Natural killer cell (primary cell): ENCODE data around the gene MLKL. TPM values are rescaled to one million over a fixed set of nuclear protein-coding genes. Genes with fewer than 3 reads are reported as not detected.

Experiments
- ATAC-seq, 3 donors: fragments of 150-1000 bp in 2 of 3; fragments of 200-7000 bp in 1 of 3; cut with Tn5 transposase; 1 replicate in 1 of 3; 2 replicates in 2 of 3; pipeline ENCODE4 v1.10.0; 2021; ENCODE audit warnings: mild to moderate bottlenecking in 2 of 3, moderate library complexity in 2 of 3
- DNase-seq, 2 donors: peaks; one replicate each; pipeline versions ENCODE4 v3.0.0 to v3.0.0-alpha.2; 2013 to 2021; ENCODE audit warnings: mixed read lengths in 1 of 2
- H3K27ac ChIP-seq: one replicate; pipeline ENCODE4 v1.5.1; 2013; ENCODE audit warnings: mild to moderate bottlenecking, low read length
- H3K27me3 ChIP-seq: one replicate; pipeline ENCODE4 v1.6.1; 2013; ENCODE audit warnings: low read length; ENCODE audit not compliant: control insufficient read depth, insufficient read depth
- H3K36me3 ChIP-seq: one replicate; pipeline ENCODE4 v1.6.1; 2013; ENCODE audit warnings: low read length; ENCODE audit not compliant: control insufficient read depth, insufficient read depth
- H3K4me1 ChIP-seq: one replicate; pipeline ENCODE4 v1.6.1; 2013; ENCODE audit warnings: low read length; ENCODE audit not compliant: control insufficient read depth, insufficient read depth
- H3K4me3 ChIP-seq: one replicate; pipeline ENCODE4 v1.5.1; 2013; ENCODE audit warnings: low read length
- H3K9me3 ChIP-seq: one replicate; pipeline ENCODE4 v1.6.1; 2013; ENCODE audit warnings: low read length; ENCODE audit not compliant: control insufficient read depth, insufficient read depth
- H3K27ac Mint-ChIP-seq, 2 donors: one replicate each; pipeline ENCODE4 v1.8.0; 2022; ENCODE audit warnings: mild to moderate bottlenecking in 2 of 2, mixed read lengths in 2 of 2, moderate library complexity in 1 of 2
- H3K27me3 Mint-ChIP-seq, 2 donors: one replicate each; pipeline ENCODE4 v1.8.0; 2022; ENCODE audit warnings: low read depth in 2 of 2, mixed read lengths in 2 of 2
- H3K36me3 Mint-ChIP-seq: one replicate; pipeline ENCODE4 v1.8.0; 2022; ENCODE audit warnings: mixed read lengths
- H3K4me1 Mint-ChIP-seq, 2 donors: one replicate each; pipeline ENCODE4 v1.8.0; 2022; ENCODE audit warnings: mixed read lengths in 2 of 2
- H3K4me3 Mint-ChIP-seq: one replicate; pipeline ENCODE4 v1.8.0; 2022; ENCODE audit warnings: mild to moderate bottlenecking, moderate library complexity, mixed read lengths
- H3K9me3 Mint-ChIP-seq, 2 donors: one replicate each; pipeline ENCODE4 v1.8.0; 2022; ENCODE audit warnings: mixed read lengths in 2 of 2
- CTCF ChIP-seq: fragments of 200-600 bp; IDR thresholded peaks from one replicate; pipeline ENCODE4 v1.8.0; 2022; ENCODE audit warnings: antibody characterized with exemption
- WGBS: methylation state at CpG from one replicate; pipeline ENCODE4 v1.1.7; 2013; ENCODE audit warnings: missing lambda C conversion rate; ENCODE audit not compliant: insufficient coverage; 5-methylcytosine and 5-hydroxymethylcytosine counted together
- intact Hi-C: fragments of 100-400 bp; cut with micrococcal nuclease; formaldehyde crosslinking; loops from one replicate; pipeline ENCODE4 v1.14.2; 2022
- total RNA-seq, 4 donors: library from RNA; stranded (reverse); fragments of 120-200 nt in 1 of 4; gene quantifications; one replicate each; pipeline versions ENCODE4 v1.2.3 to v1.2.4, GENCODE V29; 2013 to 2022

MLKL gene
- total RNA-seq, 3 donors from 2014 or later (not counting 1 experiment from before 2014, with no cell fraction given), result 39.8 to 57.5 (median 52.1) TPM

DNA sequence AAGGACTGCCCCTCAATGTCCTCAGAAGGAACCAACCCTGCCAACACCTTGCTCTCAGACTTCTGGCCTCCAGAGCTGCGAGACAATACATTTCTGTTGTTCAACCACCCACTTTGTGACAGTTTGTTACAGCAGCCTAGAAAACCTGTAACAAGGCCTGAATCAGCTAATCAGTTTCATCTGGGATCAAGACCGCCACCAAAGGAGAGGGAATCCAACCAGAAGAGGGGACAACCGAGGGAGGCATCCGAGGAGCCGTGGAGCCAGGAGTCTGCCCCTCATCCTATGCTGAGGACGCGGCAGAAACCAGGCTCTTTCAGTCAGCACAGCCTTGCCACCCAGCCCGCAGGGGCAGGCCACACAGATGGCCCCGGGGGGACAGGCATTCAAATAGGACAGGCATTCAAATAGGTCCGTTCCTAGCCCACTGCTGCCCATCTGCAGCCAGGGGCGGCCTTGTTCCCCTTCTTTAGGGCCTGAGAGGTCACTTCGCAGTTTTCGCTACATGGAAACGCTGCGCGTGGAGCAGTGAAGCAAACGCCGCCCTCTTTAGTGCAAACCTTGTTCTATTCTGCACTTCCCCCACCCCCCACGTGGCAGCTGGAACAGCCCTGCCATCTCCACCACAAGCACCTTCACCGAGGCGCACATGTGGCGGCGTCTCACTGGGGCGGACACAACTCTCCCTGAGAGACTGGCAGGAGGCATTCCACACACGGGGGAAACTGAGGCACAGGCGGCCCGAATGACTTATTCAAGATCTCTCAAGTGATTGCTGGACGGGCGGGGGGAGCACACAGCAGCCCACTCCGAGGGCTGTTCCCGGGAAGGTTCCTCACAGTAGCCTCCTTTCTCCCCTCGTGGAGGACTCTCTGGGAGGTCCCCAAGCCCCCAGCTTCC, 47.3 kb upstream of the MLKL start:
- no peaks in the 10 kb centered on the region for H3K4me1 Mint-ChIP-seq
- Histone ChIP-seq H3K27me3 (no peaks in the 10 kb centered on the region), H3K9me3 (no peaks in the 10 kb centered on the region), H3K4me3 (no peak overlapping the region), H3K36me3 (no peaks in the 10 kb centered on the region), H3K27ac (no peak overlapping the region), H3K4me1 (no peaks in the 10 kb centered on the region)
- intact Hi-C loops, result no loop called here
- WGBS, result 91% methylated on average over 31 of the region's 32 CpGs
- H3K27ac Mint-ChIP-seq, result no peak overlapping the region
- ATAC-seq (no peak), DNase-seq (no peak)
- H3K9me3 Mint-ChIP-seq, result no peaks in the 10 kb centered on the region
- H3K36me3 Mint-ChIP-seq, result no peaks in the 10 kb centered on the region
- H3K4me3 Mint-ChIP-seq, result no peak overlapping the region
- no peak for TF ChIP-seq CTCF
- H3K27me3 Mint-ChIP-seq, result peaks cover 0 to 4% of the 10 kb centered on the region in 2 donors

- no peaks in the 10 kb centered on the region for H3K4me1 ChIP-seq
- H3K36me3 ChIP-seq, result no peaks in the 10 kb centered on the region
- H3K9me3 ChIP-seq, result no peaks in the 10 kb centered on the region
- Mint-ChIP-seq H3K36me3 (no peaks in the 10 kb centered on the region), H3K4me1 (no peaks in the 10 kb centered on the region), H3K27me3 (no peaks in the 10 kb centered on the region), H3K27ac (no peak overlapping the region), H3K9me3 (no peaks in the 10 kb centered on the region), H3K4me3 (no peak overlapping the region)
- H3K4me3 ChIP-seq, result no peak overlapping the region
- H3K27ac ChIP-seq, result no peak overlapping the region
- DNase-seq (no peak), ATAC-seq (no peak)
- H3K27me3 ChIP-seq, result no peaks in the 10 kb centered on the region
- WGBS, result 72% methylated on average over 6 of the region's 7 CpGs
- intact Hi-C loops, result no loop called here
- no peak for TF ChIP-seq CTCF
Observed at GRCh38 chr16:74745926-74746325, 45.3 kb upstream of the MLKL start.

DNA sequence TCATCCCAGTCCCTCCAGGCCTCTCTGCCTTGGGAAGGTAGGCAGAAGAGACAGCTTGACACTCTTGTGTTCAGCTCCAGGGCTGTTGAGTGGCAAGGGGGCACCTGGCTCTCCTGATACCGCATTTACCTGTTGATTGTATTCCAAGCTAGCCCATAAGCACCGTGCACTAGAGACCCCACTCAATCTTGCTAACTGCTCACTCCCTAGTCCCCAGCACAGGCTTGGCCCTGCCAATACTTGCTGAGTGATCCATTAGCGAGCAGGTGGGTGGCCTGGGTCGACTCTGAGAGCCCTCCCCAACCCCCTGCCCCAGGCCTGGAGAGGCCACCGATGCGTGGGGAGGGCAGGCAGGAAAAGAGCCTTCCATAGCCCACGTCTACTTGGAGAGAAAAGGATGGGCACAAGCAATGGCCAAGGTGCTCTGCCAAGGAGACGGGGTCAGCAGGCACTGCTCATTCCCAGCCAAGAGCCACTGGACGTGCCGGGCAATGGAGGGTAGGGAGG, 44.5 kb upstream of the MLKL start:
- no peaks in the 10 kb centered on the region for H3K27me3 Mint-ChIP-seq
- intact Hi-C loops, result no loop called here
- 90% methylated on average over 10 of the region's 10 CpGs for WGBS

More for the DNA sequence above, 44.5 kb upstream of the MLKL start:
- H3K9me3 ChIP-seq, result no peaks in the 10 kb centered on the region
- Mint-ChIP-seq H3K4me1 (no peaks in the 10 kb centered on the region), H3K9me3 (no peaks in the 10 kb centered on the region), H3K36me3 (no peaks in the 10 kb centered on the region), H3K27ac (no peak overlapping the region), H3K4me3 (no peak overlapping the region)
- H3K27ac ChIP-seq, result no peak overlapping the region
- DNase-seq, result no peak
- ATAC-seq, result no peak
- H3K4me3 ChIP-seq, result no peak overlapping the region
- H3K36me3 ChIP-seq, result no peaks in the 10 kb centered on the region
- TF ChIP-seq CTCF, result no peak
- H3K27me3 ChIP-seq, result no peaks in the 10 kb centered on the region
- no peaks in the 10 kb centered on the region for H3K4me1 ChIP-seq
